ENCODE data around the gene PACS2. TPM values are rescaled to one million over a fixed set of nuclear protein-coding genes. Genes with fewer than 3 reads are reported as not detected.

PACS2 gene
- total and polyA plus RNA-seq, 2 of the 8 experiments (the other 6 are each of a cell fraction or from before 2014, with no cell fraction given): 38.0 to 62.8 TPM

- TF ChIP-seq CHD7 (IDR thresholded peaks at IDR 0.05; ENCODE audit: insufficient replicate concordance, low read length) (no peak), SP1 (IDR thresholded peaks at IDR 0.05; ENCODE audit: low read depth, low read length) (no peak), E2F6 (IDR thresholded peaks at IDR 0.05) (peak; percentile 84), BACH1 (IDR thresholded peaks at IDR 0.05; ENCODE audit: low read length) (no peak), FOSL1 (IDR thresholded peaks at IDR 0.05; ENCODE audit: insufficient read depth, low read depth, low read length) (no peak)
These were observed 13.2 kb upstream of the PACS2 start (continued) for GRCh38 chr14:105301103-105301914.

Data from H1 (cell line).